Hematopoietic multipotent progenitor cell treated with erythropoietin and hydrocortisone succinate and interleukin-3 and kit ligand, for 8 days (in vitro differentiated cells): Measurements from ENCODE around the gene UROC1.

Experiments
- DNase-seq: peaks from one replicate; pipeline ENCODE4 v3.0.0-alpha.2; 2015

UROC1 gene

DNA sequence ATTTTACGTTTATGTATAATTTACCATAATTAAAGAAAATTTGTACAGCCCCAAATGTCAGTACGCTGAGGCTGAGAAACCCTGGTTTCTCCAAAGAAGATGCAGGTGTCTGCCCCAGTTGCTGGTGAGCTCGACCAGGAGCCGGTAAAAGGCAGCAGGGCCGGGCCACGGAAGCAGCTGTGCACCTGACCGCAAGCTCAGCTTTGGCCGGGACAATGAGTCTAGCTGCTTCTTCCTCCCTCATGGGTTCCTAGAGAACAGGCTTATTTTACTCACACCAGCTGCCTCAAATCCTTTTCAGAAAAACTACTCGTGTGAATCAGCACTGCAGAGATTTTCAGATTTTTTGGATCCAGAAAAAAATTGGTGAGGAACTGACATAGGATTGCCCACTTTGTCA is 23.8 kb downstream of the UROC1 start:
- DNase-seq, result no peak

DNA sequence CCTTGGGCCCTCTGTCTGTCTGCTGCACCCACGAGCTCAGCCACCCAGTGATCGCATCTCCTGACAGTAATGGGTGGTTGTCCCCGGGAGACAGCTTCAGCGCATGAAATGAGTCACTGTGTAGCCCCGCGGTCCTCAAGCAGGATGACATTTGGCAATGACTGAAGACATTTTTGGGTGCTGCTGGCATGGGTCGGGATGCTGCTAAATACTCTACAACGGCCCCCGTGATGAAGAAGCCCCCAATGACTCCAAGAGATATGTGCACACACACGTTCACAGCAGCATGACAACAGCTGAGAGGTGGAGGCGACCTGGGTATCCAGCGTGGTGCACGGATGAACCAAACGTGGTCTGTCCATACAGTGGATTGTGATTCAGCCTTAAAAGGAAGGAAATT is 24.5 kb downstream of the UROC1 start:
- no peak for DNase-seq

GRCh38 chr3:126491221-126492013 is 26.2 kb downstream of the UROC1 start:
- no peak for DNase-seq

DNA sequence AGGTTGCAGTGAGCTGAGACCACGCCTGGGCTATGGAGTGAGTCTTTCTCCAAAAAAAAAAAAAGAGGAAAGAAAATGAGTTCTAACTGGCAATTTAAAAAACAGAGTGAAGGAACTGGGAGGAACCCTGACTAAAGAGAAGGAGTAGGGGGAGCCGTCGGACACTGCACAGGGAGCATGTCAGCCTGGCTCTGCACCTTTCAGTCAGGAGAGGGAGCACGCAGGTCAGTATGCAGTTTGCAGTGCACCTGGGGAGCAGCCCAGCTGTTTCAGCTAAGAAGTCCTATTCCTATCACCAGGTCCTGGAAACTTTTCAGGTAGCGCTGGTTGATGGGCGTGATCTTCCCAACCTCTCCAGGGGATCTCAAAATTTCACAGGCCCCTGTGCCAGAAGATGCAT is 27.0 kb downstream of the UROC1 start:
- no peak for DNase-seq

DNA sequence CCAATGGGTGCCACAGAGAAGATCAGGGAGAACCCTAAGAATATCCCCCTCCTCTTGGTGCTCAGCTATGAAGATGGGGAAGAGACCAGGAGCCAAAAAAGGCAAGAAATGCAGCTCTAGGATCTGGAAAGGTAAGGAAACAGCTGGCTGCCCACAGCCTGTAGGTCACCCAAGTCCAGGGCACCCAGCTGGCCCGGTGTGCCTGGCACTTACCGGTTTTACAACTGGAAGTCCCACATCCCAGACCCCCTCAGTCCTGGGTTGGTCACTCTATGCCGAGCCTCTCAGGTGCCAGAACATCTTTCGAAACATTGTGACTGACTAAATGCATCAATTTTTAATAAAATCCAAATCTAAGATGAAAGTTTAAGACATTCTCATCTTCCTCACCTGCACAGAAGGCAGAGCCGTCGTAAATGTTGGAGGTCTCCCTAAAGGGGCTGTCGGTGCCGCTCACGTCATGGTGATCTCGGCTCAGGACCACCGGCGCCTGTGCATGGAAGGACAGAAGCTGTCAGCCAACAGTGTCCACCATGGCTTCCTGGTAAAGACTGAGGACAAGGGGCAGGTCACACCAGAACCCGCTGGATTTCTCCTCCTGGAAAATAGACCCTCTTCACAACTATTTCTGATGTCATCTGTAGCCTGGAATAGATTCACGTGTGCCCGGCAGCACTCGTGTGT is 28.5 kb downstream of the UROC1 start:
- no peak for DNase-seq

DNA sequence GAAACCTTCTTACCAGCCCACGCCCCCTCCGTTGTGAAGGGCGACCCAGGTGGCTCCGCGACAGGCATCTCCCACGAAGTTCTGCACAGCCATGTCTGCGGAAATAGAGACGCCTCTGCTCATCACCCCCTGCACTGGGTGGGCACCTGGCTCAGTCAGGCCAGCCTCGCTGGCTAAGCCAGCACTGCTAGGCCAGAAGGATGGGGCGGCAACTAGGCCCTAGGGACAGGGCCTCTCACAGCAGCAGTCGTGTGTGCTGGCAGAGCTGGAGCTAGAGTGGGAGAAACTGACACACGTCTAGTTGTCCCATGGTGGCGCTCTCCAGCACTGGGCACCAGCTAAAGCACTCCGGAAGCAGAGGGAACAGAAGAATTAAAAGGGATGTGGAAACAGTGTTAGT is 29.4 kb downstream of the UROC1 start:
- DNase-seq, result no peak

GRCh38 chr3:126487151-126487771 is 30.3 kb downstream of the UROC1 start:
- DNase-seq, result peak; percentile 40

DNA sequence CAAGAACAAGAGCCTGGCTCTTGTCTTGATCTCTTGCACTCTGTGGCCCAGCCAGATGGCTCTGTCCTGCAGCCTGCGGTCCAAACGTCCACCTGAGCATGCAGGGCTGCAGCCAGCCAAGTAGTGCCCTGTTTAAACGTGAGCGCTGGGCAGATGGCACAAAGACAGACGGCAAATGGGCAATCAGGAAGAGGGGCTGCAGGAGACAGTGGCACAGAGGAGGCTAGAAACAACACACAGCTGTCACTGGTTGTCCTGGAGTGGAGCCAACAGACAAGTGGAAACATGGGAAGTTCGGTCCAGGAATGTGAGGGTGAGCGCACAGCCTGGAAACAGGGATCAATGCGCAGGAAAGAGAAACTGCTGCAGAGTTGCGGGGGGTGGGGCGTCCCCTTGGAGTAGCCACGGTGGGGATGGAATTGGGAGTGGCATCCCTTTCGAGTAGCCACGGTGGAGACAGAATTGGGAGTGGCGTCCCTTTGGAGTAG is 31.2 kb downstream of the UROC1 start:
- DNase-seq, result no peak

GRCh38 chr3:126485956-126486355 is 31.6 kb downstream of the UROC1 start:
- DNase-seq, result no peak

DNA sequence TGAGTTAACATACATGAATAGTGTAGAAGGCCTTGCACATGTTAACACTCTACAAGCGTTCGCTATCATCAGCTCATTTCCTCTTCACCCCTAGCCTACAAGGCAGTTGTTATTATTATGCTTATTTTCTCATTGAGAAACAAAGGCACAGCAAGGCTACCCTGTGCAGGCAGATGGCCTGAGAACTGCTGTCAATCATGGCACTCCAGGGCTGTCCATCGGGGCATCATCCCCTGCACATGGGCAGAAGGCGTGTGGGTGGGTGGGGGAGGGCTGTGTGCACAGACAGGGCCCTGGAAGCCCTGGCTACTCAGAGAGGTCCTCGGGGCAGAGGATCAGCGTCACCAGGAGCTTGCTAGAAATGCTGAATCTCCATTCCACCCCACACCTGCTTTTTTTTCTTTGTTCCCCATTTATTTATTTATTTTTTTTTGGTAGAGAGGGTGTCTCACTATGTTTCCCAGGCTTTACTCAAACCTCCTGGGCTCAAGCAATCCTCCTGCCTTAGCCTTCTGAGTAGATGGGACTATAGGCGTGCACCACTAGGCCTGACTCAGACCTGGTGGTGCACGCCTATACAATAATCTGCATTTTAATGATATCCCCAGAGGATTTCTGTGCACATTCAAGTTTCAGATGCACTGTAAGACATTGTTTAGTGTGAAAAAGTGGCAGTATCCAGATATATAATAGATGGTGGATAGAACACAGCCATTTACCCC is 32.2 kb downstream of the UROC1 start:
- DNase-seq, result no peak

- no peak for DNase-seq
These were observed 32.9 kb downstream of the UROC1 start for GRCh38 chr3:126484662-126485061.

- no peak for DNase-seq
These were observed 33.4 kb downstream of the UROC1 start for GRCh38 chr3:126484148-126484547.

GRCh38 chr3:126483321-126483761 is 34.2 kb downstream of the UROC1 start:
- DNase-seq, result no peak

DNA sequence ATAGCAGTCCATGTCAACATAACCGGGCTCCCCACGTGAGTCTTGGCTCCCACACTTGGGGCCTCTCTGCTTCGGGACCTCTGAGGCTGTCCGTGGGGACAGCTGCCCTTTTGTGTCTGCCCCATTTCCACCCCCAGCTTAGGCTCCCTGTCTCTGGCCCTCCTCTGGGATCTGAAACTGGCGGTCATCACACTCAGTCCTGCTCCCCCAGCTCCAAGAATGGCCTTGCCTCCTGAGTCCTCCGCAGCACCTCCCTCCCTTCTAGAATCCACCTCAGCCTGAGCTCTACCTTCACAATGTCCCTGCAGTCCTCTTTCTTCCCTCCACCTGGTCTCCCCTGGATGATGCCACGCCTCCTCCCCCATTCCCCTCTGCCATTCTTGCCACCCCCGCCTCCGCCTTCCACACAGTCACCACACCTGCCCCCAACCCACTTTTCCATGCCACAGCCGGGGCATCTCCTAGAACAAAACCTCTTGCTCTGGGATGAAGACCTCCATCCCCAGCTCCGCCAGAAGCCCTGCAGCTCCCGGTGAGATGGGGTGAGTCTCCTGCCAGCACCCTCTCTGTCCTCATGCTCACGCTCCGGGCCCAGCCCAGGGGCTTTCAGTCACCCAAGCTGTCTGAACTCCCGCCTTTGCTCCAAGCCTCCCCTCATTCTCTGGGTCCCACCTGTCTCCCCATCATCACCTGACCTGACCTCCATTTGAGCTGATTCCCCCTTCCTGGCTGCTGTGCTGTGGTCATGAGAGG is 34.9 kb downstream of the UROC1 start:
- no peak for DNase-seq

GRCh38 chr3:126481808-126482502 is 35.6 kb downstream of the UROC1 start:
- no peak for DNase-seq

GRCh38 chr3:126480861-126481260 is 36.7 kb downstream of the UROC1 start:
- DNase-seq, result no peak

- no peak for DNase-seq
These were observed 37.4 kb downstream of the UROC1 start for GRCh38 chr3:126480206-126480605.

- no peak for DNase-seq
These were observed 37.9 kb downstream of the UROC1 start for GRCh38 chr3:126479642-126480041.

DNA sequence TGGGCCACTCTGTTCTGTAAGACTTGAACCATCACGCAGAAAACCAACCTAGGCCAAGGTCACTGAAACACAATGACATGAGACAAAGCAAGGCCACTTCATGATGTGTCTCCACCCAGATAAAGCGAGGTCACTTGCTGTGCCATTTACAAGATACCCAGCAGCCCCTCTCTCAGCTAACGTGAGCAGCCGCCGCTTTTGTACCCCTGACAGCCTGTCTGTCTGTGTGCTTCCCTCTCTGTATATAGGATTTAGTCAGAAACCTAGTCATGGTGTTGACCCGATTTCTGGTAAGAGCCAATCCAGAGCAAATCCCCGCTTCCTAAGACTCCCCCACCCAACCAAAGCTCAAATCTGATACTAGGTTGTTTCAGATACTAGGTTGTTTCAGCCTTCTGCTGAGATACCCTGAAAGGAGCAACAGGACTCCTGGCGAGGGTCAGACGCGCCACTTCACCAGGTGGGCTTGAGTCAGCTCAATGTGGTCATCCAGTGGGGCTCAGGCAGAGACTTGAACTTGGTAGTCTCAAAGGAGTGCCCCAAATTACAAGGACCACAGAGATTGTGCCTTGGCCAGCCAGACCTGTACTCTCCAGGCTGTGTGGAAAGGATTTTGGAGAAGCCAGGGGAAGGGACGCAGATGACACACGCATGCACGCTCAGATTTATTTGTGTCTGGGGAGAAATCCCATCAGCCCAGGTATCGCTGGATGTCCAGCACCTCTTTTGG is 38.8 kb downstream of the UROC1 start:
- no peak for DNase-seq

DNA sequence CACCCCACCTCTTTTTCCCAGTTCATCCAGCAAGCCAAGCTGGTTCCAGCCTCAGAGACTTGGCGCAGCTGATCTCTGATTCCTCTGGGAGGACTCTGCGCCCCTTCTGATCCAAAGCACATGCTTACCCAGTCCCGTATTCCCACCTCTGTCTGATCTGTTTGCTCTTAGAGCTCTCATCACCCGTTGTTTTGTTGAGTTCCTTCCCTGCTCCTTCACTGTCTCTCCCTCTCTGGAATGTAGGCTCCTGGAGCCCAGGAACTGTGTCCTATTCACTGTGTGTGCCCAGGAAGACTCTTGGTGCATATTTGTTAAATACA is 40.6 kb downstream of the UROC1 start:
- no peak for DNase-seq
